ENCODE measurements around the gene CAPN8.

The CAPN8 gene

GRCh38 chr1:223538981-223539380 is 126.5 kb downstream of the CAPN8 start:
- Histone ChIP-seq H2BK5ac (ENCODE audit: low read depth, low read length, poor library complexity, severe bottlenecking) (no peak overlapping the region), H2AK5ac (ENCODE audit: low read length, severe bottlenecking) (no peak overlapping the region), H3K18ac (ENCODE audit: low read depth in 1 of 2, low read length in 2 of 2) (no peak overlapping the region), H3K4me3 (ENCODE audit: insufficient read depth in 1 of 2, low read depth in 1 of 2, low read length in 2 of 2) (no peak overlapping the region), H3K23ac (ENCODE audit: low read length in 2 of 2) (no peak overlapping the region), H3K4me2 (ENCODE audit: low read length, poor library complexity, severe bottlenecking) (no peak overlapping the region), H3K27me3 (ENCODE audit: control insufficient read depth in 1 of 2, insufficient read depth in 1 of 2, low read length in 2 of 2) (peaks cover 28 to 76% of the 10 kb centered on the region in 2 experiments), H3K27ac (ENCODE audit: low read length, poor library complexity, severe bottlenecking) (no peak overlapping the region), H3K36me3 (ENCODE audit: control insufficient read depth in 1 of 2, insufficient read depth in 2 of 2, low read depth in 1 of 2, low read length in 2 of 2) (no peaks in the 10 kb centered on the region), H4K91ac (ENCODE audit: low read length) (no peak overlapping the region), H3K4me1 (ENCODE audit: control insufficient read depth, insufficient read depth, low read depth, low read length) (no peaks in the 10 kb centered on the region), H3K79me1 (replicated peaks; ENCODE audit: low read length, poor library complexity, severe bottlenecking) (no peaks in the 10 kb centered on the region), H2BK12ac (ENCODE audit: low read length in 2 of 2) (no peak overlapping the region), H3K14ac (ENCODE audit: low read length in 2 of 2) (no peak overlapping the region), H3K9ac (ENCODE audit: low read length) (no peak overlapping the region), H2AFZ (ENCODE audit: low read depth, low read length) (no peak overlapping the region), H3K4ac (ENCODE audit: low read depth in 1 of 2, low read length in 2 of 2) (no peak overlapping the region), H2BK15ac (ENCODE audit: low read depth, poor library complexity, severe bottlenecking) (no peak overlapping the region), H4K8ac (ENCODE audit: low read length) (no peak overlapping the region), H3K9me3 (ENCODE audit: control insufficient read depth, low read length) (no peaks in the 10 kb centered on the region), H2BK120ac (ENCODE audit: low read depth, low read length) (no peak overlapping the region)
- 88% methylated on average over 7 of the region's 7 CpGs for WGBS
- no peak for DNase-seq

GRCh38 chr1:223535319-223535718 is 130.2 kb downstream of the CAPN8 start:
- Histone ChIP-seq H3K23ac (ENCODE audit: low read length in 2 of 2) (no peak overlapping the region), H3K4me2 (ENCODE audit: low read length, poor library complexity, severe bottlenecking) (no peak overlapping the region), H3K4me3 (ENCODE audit: insufficient read depth in 1 of 2, low read depth in 1 of 2, low read length in 2 of 2) (no peak overlapping the region), H3K4ac (ENCODE audit: low read depth in 1 of 2, low read length in 2 of 2) (no peak overlapping the region), H2BK120ac (ENCODE audit: low read depth, low read length) (no peak overlapping the region), H3K27me3 (ENCODE audit: control insufficient read depth in 1 of 2, insufficient read depth in 1 of 2, low read length in 2 of 2) (peaks cover 22 to 81% of the 10 kb centered on the region in 2 experiments), H4K91ac (ENCODE audit: low read length) (no peak overlapping the region), H2BK5ac (ENCODE audit: low read depth, low read length, poor library complexity, severe bottlenecking) (no peak overlapping the region), H3K18ac (ENCODE audit: low read depth in 1 of 2, low read length in 2 of 2) (no peak overlapping the region), H2BK15ac (ENCODE audit: low read depth, poor library complexity, severe bottlenecking) (no peak overlapping the region), H3K9ac (ENCODE audit: low read length) (no peak overlapping the region), H2BK12ac (ENCODE audit: low read length in 2 of 2) (no peak overlapping the region), H3K4me1 (ENCODE audit: control insufficient read depth, insufficient read depth, low read depth, low read length) (no peaks in the 10 kb centered on the region), H3K79me1 (replicated peaks; ENCODE audit: low read length, poor library complexity, severe bottlenecking) (no peaks in the 10 kb centered on the region), H4K8ac (ENCODE audit: low read length) (no peak overlapping the region), H2AK5ac (ENCODE audit: low read length, severe bottlenecking) (no peak overlapping the region), H3K9me3 (ENCODE audit: control insufficient read depth, low read length) (no peaks in the 10 kb centered on the region), H3K27ac (ENCODE audit: low read length, poor library complexity, severe bottlenecking) (no peak overlapping the region), H2AFZ (ENCODE audit: low read depth, low read length) (no peak overlapping the region), H3K36me3 (ENCODE audit: control insufficient read depth in 1 of 2, insufficient read depth in 2 of 2, low read depth in 1 of 2, low read length in 2 of 2) (no peaks in the 10 kb centered on the region), H3K14ac (ENCODE audit: low read length in 2 of 2) (no peak overlapping the region)
- WGBS = 87% methylated on average over 5 of the region's 5 CpGs
- no peak for DNase-seq

- H2AFZ ChIP-seq (ENCODE audit: low read depth, low read length) = no peak overlapping the region
- H3K4me1 ChIP-seq (ENCODE audit: control insufficient read depth, insufficient read depth, low read depth, low read length) = no peaks in the 10 kb centered on the region
- H4K91ac ChIP-seq (ENCODE audit: low read length) = no peak overlapping the region
- no peak overlapping the region for H3K9ac ChIP-seq (ENCODE audit: low read length)
- no peak overlapping the region for H3K14ac ChIP-seq (ENCODE audit: low read length in 2 of 2)
- H3K27ac ChIP-seq (ENCODE audit: low read length, poor library complexity, severe bottlenecking) = no peak overlapping the region
- no peak overlapping the region for H3K18ac ChIP-seq (ENCODE audit: low read depth in 1 of 2, low read length in 2 of 2)
- no peaks in the 10 kb centered on the region for H3K79me1 ChIP-seq (replicated peaks; ENCODE audit: low read length, poor library complexity, severe bottlenecking)
- H2BK12ac ChIP-seq (ENCODE audit: low read length in 2 of 2) = no peak overlapping the region
- H3K36me3 ChIP-seq (ENCODE audit: control insufficient read depth in 1 of 2, insufficient read depth in 2 of 2, low read depth in 1 of 2, low read length in 2 of 2) = no peaks in the 10 kb centered on the region
- no peak overlapping the region for H4K8ac ChIP-seq (ENCODE audit: low read length)
- no peak for DNase-seq
- H2BK120ac ChIP-seq (ENCODE audit: low read depth, low read length) = no peak overlapping the region
- no peaks in the 10 kb centered on the region for H3K9me3 ChIP-seq (ENCODE audit: control insufficient read depth, low read length)
- H3K27me3 ChIP-seq (ENCODE audit: control insufficient read depth in 1 of 2, insufficient read depth in 1 of 2, low read length in 2 of 2) = peaks cover 22 to 75% of the 10 kb centered on the region in 2 experiments
- H2BK15ac ChIP-seq (ENCODE audit: low read depth, poor library complexity, severe bottlenecking) = no peak overlapping the region
- H3K4me3 ChIP-seq (ENCODE audit: insufficient read depth in 1 of 2, low read depth in 1 of 2, low read length in 2 of 2) = no peak overlapping the region
- no peak overlapping the region for H3K4ac ChIP-seq (ENCODE audit: low read depth in 1 of 2, low read length in 2 of 2)
- no peak overlapping the region for H2BK5ac ChIP-seq (ENCODE audit: low read depth, low read length, poor library complexity, severe bottlenecking)
- H2AK5ac ChIP-seq (ENCODE audit: low read length, severe bottlenecking) = no peak overlapping the region
- 85% methylated on average over 3 of the region's 3 CpGs for WGBS
- H3K23ac ChIP-seq (ENCODE audit: low read length in 2 of 2) = no peak overlapping the region
- H3K4me2 ChIP-seq (ENCODE audit: low read length, poor library complexity, severe bottlenecking) = no peak overlapping the region
Measured at GRCh38 chr1:223534677-223535076, 130.8 kb downstream of the CAPN8 start.

GRCh38 chr1:223533708-223534107 is 131.8 kb downstream of the CAPN8 start:
- Histone ChIP-seq H4K8ac (ENCODE audit: low read length) (no peak overlapping the region), H3K4ac (ENCODE audit: low read depth in 1 of 2, low read length in 2 of 2) (no peak overlapping the region), H3K9ac (ENCODE audit: low read length) (no peak overlapping the region), H3K9me3 (ENCODE audit: control insufficient read depth, low read length) (no peaks in the 10 kb centered on the region), H2BK12ac (ENCODE audit: low read length in 2 of 2) (no peak overlapping the region), H3K79me1 (replicated peaks; ENCODE audit: low read length, poor library complexity, severe bottlenecking) (no peaks in the 10 kb centered on the region), H3K4me3 (ENCODE audit: insufficient read depth in 1 of 2, low read depth in 1 of 2, low read length in 2 of 2) (no peak overlapping the region), H2AFZ (ENCODE audit: low read depth, low read length) (no peak overlapping the region), H2BK5ac (ENCODE audit: low read depth, low read length, poor library complexity, severe bottlenecking) (no peak overlapping the region), H3K4me1 (ENCODE audit: control insufficient read depth, insufficient read depth, low read depth, low read length) (no peaks in the 10 kb centered on the region), H3K4me2 (ENCODE audit: low read length, poor library complexity, severe bottlenecking) (no peak overlapping the region), H2BK15ac (ENCODE audit: low read depth, poor library complexity, severe bottlenecking) (no peak overlapping the region), H3K14ac (ENCODE audit: low read length in 2 of 2) (no peak overlapping the region), H4K91ac (ENCODE audit: low read length) (no peak overlapping the region), H3K18ac (ENCODE audit: low read depth in 1 of 2, low read length in 2 of 2) (no peak overlapping the region), H3K23ac (ENCODE audit: low read length in 2 of 2) (no peak overlapping the region), H3K27me3 (ENCODE audit: control insufficient read depth in 1 of 2, insufficient read depth in 1 of 2, low read length in 2 of 2) (peaks cover 31 to 72% of the 10 kb centered on the region in 2 experiments), H3K36me3 (ENCODE audit: control insufficient read depth in 1 of 2, insufficient read depth in 2 of 2, low read depth in 1 of 2, low read length in 2 of 2) (no peaks in the 10 kb centered on the region), H2BK120ac (ENCODE audit: low read depth, low read length) (no peak overlapping the region), H2AK5ac (ENCODE audit: low read length, severe bottlenecking) (no peak overlapping the region), H3K27ac (ENCODE audit: low read length, poor library complexity, severe bottlenecking) (no peak overlapping the region)
- WGBS = 37% methylated on average over 2 of the region's 2 CpGs
- DNase-seq = no peak

All from mesenchymal stem cell (in vitro differentiated cells and primary cell).